Stimulated activated CD4-positive, alpha-beta T cell treated with anti-CD3 and anti-CD28 coated beads, TNF-alpha, amount 100 ng/mL, for 1 hour (primary cell): ENCODE results near the gene TICAM1.
"Not testable (repeated sequence)": the region's sequence is repeated elsewhere in the genome, so short reads cannot be mapped to it uniquely, and the experiment has no call there.

Source experiments
- DNase-seq, 3 donors: peaks; one replicate each; pipeline ENCODE4 v3.0.0-alpha.2; 2020; ENCODE audit warnings: low read depth in 3 of 3, low spot score in 1 of 3

Gene TICAM1

GRCh38 chr19:4806384-4806783, 25.1 kb downstream of the TICAM1 start:
- no peak for DNase-seq

- DNase-seq, result not testable (repeated sequence)
Observed at GRCh38 chr19:4805140-4805539, 26.4 kb downstream of the TICAM1 start.

- peak in 2 of 3 donors; percentile 34 to 50 for DNase-seq
Observed at GRCh38 chr19:4803736-4804695, 27.5 kb downstream of the TICAM1 start.

- no peak for DNase-seq
Observed at GRCh38 chr19:4802711-4803110, 28.8 kb downstream of the TICAM1 start.

- DNase-seq, result no peak
Observed at GRCh38 chr19:4801085-4801619, 30.4 kb downstream of the TICAM1 start.

- no peak for DNase-seq
Observed at GRCh38 chr19:4800591-4801081, 30.9 kb downstream of the TICAM1 start.

GRCh38 chr19:4795400-4795799, 36.1 kb downstream of the TICAM1 start:
- DNase-seq, result no peak

- DNase-seq, result no peak
Observed at GRCh38 chr19:4794971-4795370, 36.5 kb downstream of the TICAM1 start.

- not testable (repeated sequence) for DNase-seq
Observed at GRCh38 chr19:4793278-4793677, 38.2 kb downstream of the TICAM1 start.

- DNase-seq, result not testable (repeated sequence)
Observed at GRCh38 chr19:4792866-4793195, 38.7 kb downstream of the TICAM1 start.

GRCh38 chr19:4792019-4792865, 39.3 kb downstream of the TICAM1 start:
- not testable (repeated sequence) for DNase-seq

- peak; percentile 96 to 97 (median 97) for DNase-seq
Observed at GRCh38 chr19:4791183-4792018, 40.1 kb downstream of the TICAM1 start, which contains the start of gene FEM1A. Gene FEM1A, plus strand, starts transcription at chr19:4791734. Its CDS starts 121 bp downstream, at chr19:4791855.

GRCh38 chr19:4786412-4787016, 45.0 kb downstream of the TICAM1 start:
- not testable (repeated sequence) for DNase-seq

- DNase-seq, result no peak
Observed at GRCh38 chr19:4781801-4782200, 49.7 kb downstream of the TICAM1 start.

GRCh38 chr19:4780860-4781259, 50.7 kb downstream of the TICAM1 start:
- DNase-seq, result no peak

GRCh38 chr19:4778124-4778523, 53.4 kb downstream of the TICAM1 start:
- DNase-seq, result not testable (repeated sequence)

- DNase-seq, result no peak
Observed at GRCh38 chr19:4776436-4777211, 54.9 kb downstream of the TICAM1 start.

GRCh38 chr19:4775627-4776152, 55.8 kb downstream of the TICAM1 start:
- no peak for DNase-seq

- no peak for DNase-seq
Observed at GRCh38 chr19:4774136-4774535, 57.4 kb downstream of the TICAM1 start.
